WTC11 (cell line): Measurements from ENCODE around the gene CGB7. TPM values are rescaled to one million over a fixed set of nuclear protein-coding genes. Genes with fewer than 3 reads are reported as not detected.

Experiments used
- ATAC-seq: fragments of 200-7000 bp; cut with Tn5 transposase; 2 replicates; pipeline ENCODE4 v1.10.0; 2021; ENCODE audit warnings: mild to moderate bottlenecking, moderate library complexity
- CTCF ChIA-PET: fragments of 300-600 bp; sonication (Branson Sonifier 250); formaldehyde crosslinking; loops from one replicate; lab custom pipeline; 2021; ENCODE audit warnings: antibody characterized with exemption; lab: Charles Lee
- POLR2A ChIA-PET: fragments of 350-600 bp; sonication (Branson Sonifier 250); formaldehyde crosslinking; loops from one replicate; lab custom pipeline; 2021; ENCODE audit warnings: antibody characterized with exemption; lab: Charles Lee
- DNase-seq: peaks from one replicate; pipeline ENCODE4 v3.0.0; 2021; ENCODE audit warnings: low spot score
- H3K27ac Mint-ChIP-seq: 2 replicates; pipeline ENCODE4 v1.8.0; 2021; ENCODE audit warnings: mixed read lengths
- H3K27me3 Mint-ChIP-seq: 2 replicates; pipeline ENCODE4 v1.8.0; 2021; ENCODE audit warnings: low read depth, mild to moderate bottlenecking, moderate library complexity, mixed read lengths
- H3K36me3 Mint-ChIP-seq: 2 replicates; pipeline ENCODE4 v1.8.0; 2021; ENCODE audit warnings: mixed read lengths
- H3K4me1 Mint-ChIP-seq: 2 replicates; pipeline ENCODE4 v1.8.0; 2022; ENCODE audit warnings: mixed read lengths
- H3K4me3 Mint-ChIP-seq: 2 replicates; pipeline ENCODE4 v1.8.0; 2021; ENCODE audit warnings: mild to moderate bottlenecking, moderate library complexity, mixed read lengths
- H3K9me3 Mint-ChIP-seq: 2 replicates; pipeline ENCODE4 v1.8.0; 2021; ENCODE audit warnings: mixed read lengths
- CREB1 ChIP-seq: sonication (generic); formaldehyde crosslinking; IDR thresholded peaks from 2 replicates; pipeline ENCODE4 v1.8.0; 2023; ENCODE audit warnings: mild to moderate bottlenecking, missing genetic modification reagents
- ELF4 ChIP-seq: sonication (generic); formaldehyde crosslinking; IDR thresholded peaks from 2 replicates; pipeline ENCODE4 v1.8.1; 2022; ENCODE audit warnings: low read depth, mild to moderate bottlenecking, moderate library complexity, missing genetic modification reagents
- ESRRA ChIP-seq: sonication (generic); formaldehyde crosslinking; IDR thresholded peaks from 2 replicates; pipeline ENCODE4 v1.8.1; 2022; ENCODE audit warnings: mild to moderate bottlenecking, missing genetic modification reagents, borderline replicate concordance
- FOXP1 ChIP-seq: sonication (generic); formaldehyde crosslinking; IDR thresholded peaks from 2 replicates; pipeline ENCODE4 v1.8.0; 2022; ENCODE audit warnings: missing genetic modification reagents, mild to moderate bottlenecking, moderate library complexity, borderline replicate concordance
- GTF2I ChIP-seq: fragments of 250-450 bp; sonication (Bioruptor Pico); conservative IDR thresholded peaks from 2 replicates; pipeline ENCODE4 v1.4.0; 2021; ENCODE audit warnings: mild to moderate bottlenecking
- IRF1 ChIP-seq: sonication (generic); formaldehyde crosslinking; IDR thresholded peaks from 2 replicates; pipeline ENCODE4 v1.8.0; 2023; ENCODE audit warnings: missing genetic modification reagents
- IRF2 ChIP-seq: sonication (generic); formaldehyde crosslinking; IDR thresholded peaks from 2 replicates; pipeline ENCODE4 v1.8.0; 2022; ENCODE audit warnings: low read depth, missing genetic modification reagents, borderline replicate concordance
- KAT7 ChIP-seq: sonication (generic); formaldehyde crosslinking; IDR thresholded peaks from 2 replicates; pipeline ENCODE4 v1.8.1; 2023; ENCODE audit warnings: missing genetic modification reagents, mild to moderate bottlenecking, borderline replicate concordance
- MYBL2 ChIP-seq: sonication (generic); formaldehyde crosslinking; IDR thresholded peaks from 2 replicates; pipeline ENCODE4 v1.8.1; 2023; ENCODE audit warnings: mild to moderate bottlenecking, moderate library complexity, missing genetic modification reagents
- NFATC4 ChIP-seq: fragments of 250-450 bp; sonication (Bioruptor Pico); IDR thresholded peaks from 2 replicates; pipeline ENCODE4 v1.9.0; 2021; ENCODE audit warnings: mild to moderate bottlenecking
- NR1H2 ChIP-seq: sonication (generic); formaldehyde crosslinking; IDR thresholded peaks from 2 replicates; pipeline ENCODE4 v1.9.0; 2021; ENCODE audit warnings: mild to moderate bottlenecking, moderate library complexity, missing genetic modification reagents
- RELA ChIP-seq: sonication (generic); formaldehyde crosslinking; IDR thresholded peaks from 2 replicates; pipeline ENCODE4 v1.8.1; 2022; ENCODE audit warnings: missing genetic modification reagents, mild to moderate bottlenecking, borderline replicate concordance
- SMAD3 ChIP-seq: sonication (generic); formaldehyde crosslinking; IDR thresholded peaks from 2 replicates; pipeline ENCODE4 v1.8.0; 2022; ENCODE audit warnings: missing genetic modification reagents, mild to moderate bottlenecking, borderline replicate concordance
- SP1 ChIP-seq: sonication (generic); formaldehyde crosslinking; conservative IDR thresholded peaks from 2 replicates; pipeline ENCODE4 v1.8.1; 2022; ENCODE audit warnings: missing genetic modification reagents
- TCF7 ChIP-seq: sonication (generic); formaldehyde crosslinking; IDR thresholded peaks from 2 replicates; pipeline ENCODE4 v1.8.0; 2022; ENCODE audit warnings: mild to moderate bottlenecking, low read depth, missing genetic modification reagents, moderate library complexity
- ZNF121 ChIP-seq: sonication (generic); formaldehyde crosslinking; IDR thresholded peaks from 2 replicates; pipeline ENCODE4 v1.8.0; 2023; ENCODE audit warnings: missing genetic modification reagents
- ZNF219 ChIP-seq: sonication (generic); formaldehyde crosslinking; IDR thresholded peaks from 2 replicates; pipeline ENCODE4 v1.8.0; 2023; ENCODE audit warnings: missing genetic modification reagents, mild to moderate bottlenecking, borderline replicate concordance
- ZNF263 ChIP-seq: sonication (generic); formaldehyde crosslinking; IDR thresholded peaks from 2 replicates; pipeline ENCODE4 v1.8.1; 2022; ENCODE audit warnings: low read depth, mild to moderate bottlenecking, moderate library complexity, missing genetic modification reagents
- ZNF396 ChIP-seq: fragments of 250-450 bp; sonication (Bioruptor Pico); IDR thresholded peaks from 2 replicates; pipeline ENCODE4 v1.8.0; 2021; ENCODE audit warnings: mild to moderate bottlenecking, moderate library complexity, borderline replicate concordance
- ZNF423 ChIP-seq: fragments of 250-450 bp; sonication (Bioruptor Pico); IDR thresholded peaks from 2 replicates; pipeline ENCODE4 v2.1.2; 2022; ENCODE audit warnings: mild to moderate bottlenecking, moderate library complexity
- ZNF671 ChIP-seq: fragments of 250-450 bp; sonication (Bioruptor Pico); IDR thresholded peaks from 2 replicates; pipeline ENCODE4 v1.8.0; 2021; ENCODE audit warnings: mild to moderate bottlenecking
- total RNA-seq: library from RNA; stranded (reverse); gene quantifications from 3 replicates; pipeline ENCODE4 v1.2.3, GENCODE V29; 2021
- TF ChIP-seq, protein P1 (sequence below): fragments of 250-450 bp; sonication (Bioruptor Pico); IDR thresholded peaks from 2 replicates; pipeline ENCODE4 v1.9.0; 2021; ENCODE audit warnings: mild to moderate bottlenecking, borderline replicate concordance
- TF ChIP-seq, protein P2 (sequence below): fragments of 200-600 bp; IDR thresholded peaks from 2 replicates; pipeline ENCODE4 v1.8.0; 2022; ENCODE audit warnings: antibody characterized with exemption
- TF ChIP-seq, protein P3 (sequence below): sonication (generic); formaldehyde crosslinking; IDR thresholded peaks from 2 replicates; pipeline ENCODE4 v1.8.0; 2022; ENCODE audit warnings: missing genetic modification reagents

The CGB7 gene
- total RNA-seq, 1 experiment from 2014 or later: 1.6 TPM

GRCh38 chr19:49006905-49007304 lies 50.6 kb downstream of the CGB7 start:
- Mint-ChIP-seq H3K27me3 (no peaks in the 10 kb centered on the region), H3K9me3 (no peaks in the 10 kb centered on the region), H3K4me3 (no peak overlapping the region), H3K4me1 (no peaks in the 10 kb centered on the region), H3K36me3 (peaks cover 39% of the 10 kb centered on the region), H3K27ac (no peak overlapping the region)
- DNase-seq (no peak), ATAC-seq (no peak)
- POLR2A ChIA-PET: no interaction called here
- no peak for TF ChIP-seq MYBL2 (CRISPR knock-in tag)
- TF ChIP-seq IRF1: no peak
- TF ChIP-seq, protein P1, sequence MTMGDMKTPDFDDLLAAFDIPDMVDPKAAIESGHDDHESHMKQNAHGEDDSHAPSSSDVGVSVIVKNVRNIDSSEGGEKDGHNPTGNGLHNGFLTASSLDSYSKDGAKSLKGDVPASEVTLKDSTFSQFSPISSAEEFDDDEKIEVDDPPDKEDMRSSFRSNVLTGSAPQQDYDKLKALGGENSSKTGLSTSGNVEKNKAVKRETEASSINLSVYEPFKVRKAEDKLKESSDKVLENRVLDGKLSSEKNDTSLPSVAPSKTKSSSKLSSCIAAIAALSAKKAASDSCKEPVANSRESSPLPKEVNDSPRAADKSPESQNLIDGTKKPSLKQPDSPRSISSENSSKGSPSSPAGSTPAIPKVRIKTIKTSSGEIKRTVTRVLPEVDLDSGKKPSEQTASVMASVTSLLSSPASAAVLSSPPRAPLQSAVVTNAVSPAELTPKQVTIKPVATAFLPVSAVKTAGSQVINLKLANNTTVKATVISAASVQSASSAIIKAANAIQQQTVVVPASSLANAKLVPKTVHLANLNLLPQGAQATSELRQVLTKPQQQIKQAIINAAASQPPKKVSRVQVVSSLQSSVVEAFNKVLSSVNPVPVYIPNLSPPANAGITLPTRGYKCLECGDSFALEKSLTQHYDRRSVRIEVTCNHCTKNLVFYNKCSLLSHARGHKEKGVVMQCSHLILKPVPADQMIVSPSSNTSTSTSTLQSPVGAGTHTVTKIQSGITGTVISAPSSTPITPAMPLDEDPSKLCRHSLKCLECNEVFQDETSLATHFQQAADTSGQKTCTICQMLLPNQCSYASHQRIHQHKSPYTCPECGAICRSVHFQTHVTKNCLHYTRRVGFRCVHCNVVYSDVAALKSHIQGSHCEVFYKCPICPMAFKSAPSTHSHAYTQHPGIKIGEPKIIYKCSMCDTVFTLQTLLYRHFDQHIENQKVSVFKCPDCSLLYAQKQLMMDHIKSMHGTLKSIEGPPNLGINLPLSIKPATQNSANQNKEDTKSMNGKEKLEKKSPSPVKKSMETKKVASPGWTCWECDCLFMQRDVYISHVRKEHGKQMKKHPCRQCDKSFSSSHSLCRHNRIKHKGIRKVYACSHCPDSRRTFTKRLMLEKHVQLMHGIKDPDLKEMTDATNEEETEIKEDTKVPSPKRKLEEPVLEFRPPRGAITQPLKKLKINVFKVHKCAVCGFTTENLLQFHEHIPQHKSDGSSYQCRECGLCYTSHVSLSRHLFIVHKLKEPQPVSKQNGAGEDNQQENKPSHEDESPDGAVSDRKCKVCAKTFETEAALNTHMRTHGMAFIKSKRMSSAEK: no peak
- no peak for TF ChIP-seq IRF2
- TF ChIP-seq KAT7 (CRISPR knock-in tag): no peak
- TF ChIP-seq NR1H2: no peak
- TF ChIP-seq ZNF671 (CRISPR knock-in tag): no peak
- TF ChIP-seq NFATC4 (CRISPR knock-in tag): no peak
- TF ChIP-seq SMAD3 (CRISPR knock-in tag): no peak
- no peak for TF ChIP-seq FOXP1
- CTCF ChIA-PET: interaction anchor here (0.9 to 1.2 kb wide), 3 partner anchors 9 to 108 kb away, joined by 3 to 4 read pairs (median 3); partner anchors contain the start of genes LIN7B and RUVBL2

- no peak overlapping the region for H3K27ac Mint-ChIP-seq
- no peaks in the 10 kb centered on the region for H3K27me3 Mint-ChIP-seq
- no peak overlapping the region for H3K4me3 Mint-ChIP-seq
- ChIA-PET CTCF (interaction anchor here (1.0 to 1.1 kb wide), 2 partner anchors 14 to 93 kb away, joined by 3 read pairs; no protein-coding TSS in a partner anchor), POLR2A (no interaction called here)
- no peaks in the 10 kb centered on the region; the same call in 1 of the 2 replicates for H3K4me1 Mint-ChIP-seq
- DNase-seq (no peak), ATAC-seq (no peak)
- no peaks in the 10 kb centered on the region for H3K9me3 Mint-ChIP-seq
- H3K36me3 Mint-ChIP-seq: peaks cover 32% of the 10 kb centered on the region
- TF ChIP-seq GTF2I (CRISPR knock-in tag) (no peak), KAT7 (CRISPR knock-in tag) (no peak), ELF4 (CRISPR knock-in tag) (no peak), ZNF121 (CRISPR knock-in tag) (no peak), ZNF423 (no peak), ESRRA (CRISPR knock-in tag) (no peak), ZNF263 (no peak), TCF7 (no peak), ZNF396 (CRISPR knock-in tag) (no peak), SP1 (CRISPR knock-in tag) (no peak), ZNF219 (CRISPR knock-in tag) (no peak), RELA (CRISPR knock-in tag) (no peak), CREB1 (CRISPR knock-in tag) (no peak)
- TF ChIP-seq, protein P2, sequence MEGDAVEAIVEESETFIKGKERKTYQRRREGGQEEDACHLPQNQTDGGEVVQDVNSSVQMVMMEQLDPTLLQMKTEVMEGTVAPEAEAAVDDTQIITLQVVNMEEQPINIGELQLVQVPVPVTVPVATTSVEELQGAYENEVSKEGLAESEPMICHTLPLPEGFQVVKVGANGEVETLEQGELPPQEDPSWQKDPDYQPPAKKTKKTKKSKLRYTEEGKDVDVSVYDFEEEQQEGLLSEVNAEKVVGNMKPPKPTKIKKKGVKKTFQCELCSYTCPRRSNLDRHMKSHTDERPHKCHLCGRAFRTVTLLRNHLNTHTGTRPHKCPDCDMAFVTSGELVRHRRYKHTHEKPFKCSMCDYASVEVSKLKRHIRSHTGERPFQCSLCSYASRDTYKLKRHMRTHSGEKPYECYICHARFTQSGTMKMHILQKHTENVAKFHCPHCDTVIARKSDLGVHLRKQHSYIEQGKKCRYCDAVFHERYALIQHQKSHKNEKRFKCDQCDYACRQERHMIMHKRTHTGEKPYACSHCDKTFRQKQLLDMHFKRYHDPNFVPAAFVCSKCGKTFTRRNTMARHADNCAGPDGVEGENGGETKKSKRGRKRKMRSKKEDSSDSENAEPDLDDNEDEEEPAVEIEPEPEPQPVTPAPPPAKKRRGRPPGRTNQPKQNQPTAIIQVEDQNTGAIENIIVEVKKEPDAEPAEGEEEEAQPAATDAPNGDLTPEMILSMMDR: no peak
- TF ChIP-seq, protein P3, sequence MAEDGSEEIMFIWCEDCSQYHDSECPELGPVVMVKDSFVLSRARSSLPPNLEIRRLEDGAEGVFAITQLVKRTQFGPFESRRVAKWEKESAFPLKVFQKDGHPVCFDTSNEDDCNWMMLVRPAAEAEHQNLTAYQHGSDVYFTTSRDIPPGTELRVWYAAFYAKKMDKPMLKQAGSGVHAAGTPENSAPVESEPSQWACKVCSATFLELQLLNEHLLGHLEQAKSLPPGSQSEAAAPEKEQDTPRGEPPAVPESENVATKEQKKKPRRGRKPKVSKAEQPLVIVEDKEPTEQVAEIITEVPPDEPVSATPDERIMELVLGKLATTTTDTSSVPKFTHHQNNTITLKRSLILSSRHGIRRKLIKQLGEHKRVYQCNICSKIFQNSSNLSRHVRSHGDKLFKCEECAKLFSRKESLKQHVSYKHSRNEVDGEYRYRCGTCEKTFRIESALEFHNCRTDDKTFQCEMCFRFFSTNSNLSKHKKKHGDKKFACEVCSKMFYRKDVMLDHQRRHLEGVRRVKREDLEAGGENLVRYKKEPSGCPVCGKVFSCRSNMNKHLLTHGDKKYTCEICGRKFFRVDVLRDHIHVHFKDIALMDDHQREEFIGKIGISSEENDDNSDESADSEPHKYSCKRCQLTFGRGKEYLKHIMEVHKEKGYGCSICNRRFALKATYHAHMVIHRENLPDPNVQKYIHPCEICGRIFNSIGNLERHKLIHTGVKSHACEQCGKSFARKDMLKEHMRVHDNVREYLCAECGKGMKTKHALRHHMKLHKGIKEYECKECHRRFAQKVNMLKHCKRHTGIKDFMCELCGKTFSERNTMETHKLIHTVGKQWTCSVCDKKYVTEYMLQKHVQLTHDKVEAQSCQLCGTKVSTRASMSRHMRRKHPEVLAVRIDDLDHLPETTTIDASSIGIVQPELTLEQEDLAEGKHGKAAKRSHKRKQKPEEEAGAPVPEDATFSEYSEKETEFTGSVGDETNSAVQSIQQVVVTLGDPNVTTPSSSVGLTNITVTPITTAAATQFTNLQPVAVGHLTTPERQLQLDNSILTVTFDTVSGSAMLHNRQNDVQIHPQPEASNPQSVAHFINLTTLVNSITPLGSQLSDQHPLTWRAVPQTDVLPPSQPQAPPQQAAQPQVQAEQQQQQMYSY (CRISPR knock-in tag): no peak
Measured at GRCh38 chr19:49004964-49005614, 52.5 kb downstream of the CGB7 start.
